Measurements from ENCODE around the gene ARAP1. TPM values are rescaled to one million over a fixed set of nuclear protein-coding genes. Genes with fewer than 3 reads are reported as not detected.

ARAP1 gene
- total RNA-seq, 1 donor from 2014 or later, result 49.5 TPM

DNA sequence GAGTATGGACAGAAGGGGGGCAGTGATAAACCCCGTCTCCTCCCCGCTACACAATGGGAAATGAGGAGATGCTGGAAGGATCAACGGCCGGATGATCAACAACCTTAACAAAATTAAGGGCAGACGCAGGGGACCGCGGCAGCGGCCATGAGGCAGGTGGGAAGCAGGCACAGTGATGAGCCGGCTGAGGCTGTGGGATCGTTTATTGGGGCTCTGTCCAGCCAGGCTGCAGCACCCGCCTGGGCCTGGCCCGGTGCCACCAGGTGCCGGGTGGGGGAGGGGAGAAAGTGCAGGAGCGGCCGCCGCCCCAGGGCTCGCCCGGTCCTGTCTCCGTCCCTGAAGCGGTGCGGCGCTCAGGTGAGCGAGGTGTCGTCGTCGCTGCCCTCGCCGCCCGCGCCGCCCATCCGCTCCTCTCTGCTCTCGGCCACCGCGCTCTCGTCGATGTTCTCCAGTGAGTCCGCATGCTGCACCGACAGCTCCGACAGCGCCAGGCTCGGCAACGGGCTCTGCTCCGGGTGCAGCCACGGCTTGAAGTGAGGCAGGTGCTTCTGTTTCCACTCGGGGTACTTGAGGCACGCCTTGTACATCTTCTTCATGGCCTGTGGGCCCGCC is 2.4 kb upstream of the ARAP1 start:
- DNase-seq (ENCODE audit: low read depth), result no peak
- FAIRE-seq, result no peak
- peaks cover 11% of the 10 kb centered on the region for H3K36me3 ChIP-seq (ENCODE audit: control insufficient read depth, insufficient read depth, low read length)
- H3K4me3 ChIP-seq (ENCODE audit: low read depth, low read length), result no peak overlapping the region
- no peaks in the 10 kb centered on the region for H3K27me3 ChIP-seq (ENCODE audit: control insufficient read depth, insufficient read depth, low read length)
- TF ChIP-seq, protein P1, sequence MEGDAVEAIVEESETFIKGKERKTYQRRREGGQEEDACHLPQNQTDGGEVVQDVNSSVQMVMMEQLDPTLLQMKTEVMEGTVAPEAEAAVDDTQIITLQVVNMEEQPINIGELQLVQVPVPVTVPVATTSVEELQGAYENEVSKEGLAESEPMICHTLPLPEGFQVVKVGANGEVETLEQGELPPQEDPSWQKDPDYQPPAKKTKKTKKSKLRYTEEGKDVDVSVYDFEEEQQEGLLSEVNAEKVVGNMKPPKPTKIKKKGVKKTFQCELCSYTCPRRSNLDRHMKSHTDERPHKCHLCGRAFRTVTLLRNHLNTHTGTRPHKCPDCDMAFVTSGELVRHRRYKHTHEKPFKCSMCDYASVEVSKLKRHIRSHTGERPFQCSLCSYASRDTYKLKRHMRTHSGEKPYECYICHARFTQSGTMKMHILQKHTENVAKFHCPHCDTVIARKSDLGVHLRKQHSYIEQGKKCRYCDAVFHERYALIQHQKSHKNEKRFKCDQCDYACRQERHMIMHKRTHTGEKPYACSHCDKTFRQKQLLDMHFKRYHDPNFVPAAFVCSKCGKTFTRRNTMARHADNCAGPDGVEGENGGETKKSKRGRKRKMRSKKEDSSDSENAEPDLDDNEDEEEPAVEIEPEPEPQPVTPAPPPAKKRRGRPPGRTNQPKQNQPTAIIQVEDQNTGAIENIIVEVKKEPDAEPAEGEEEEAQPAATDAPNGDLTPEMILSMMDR (IDR thresholded peaks at IDR 0.05; ENCODE audit: insufficient read depth, low read length, severe bottlenecking), result no peak

DNA sequence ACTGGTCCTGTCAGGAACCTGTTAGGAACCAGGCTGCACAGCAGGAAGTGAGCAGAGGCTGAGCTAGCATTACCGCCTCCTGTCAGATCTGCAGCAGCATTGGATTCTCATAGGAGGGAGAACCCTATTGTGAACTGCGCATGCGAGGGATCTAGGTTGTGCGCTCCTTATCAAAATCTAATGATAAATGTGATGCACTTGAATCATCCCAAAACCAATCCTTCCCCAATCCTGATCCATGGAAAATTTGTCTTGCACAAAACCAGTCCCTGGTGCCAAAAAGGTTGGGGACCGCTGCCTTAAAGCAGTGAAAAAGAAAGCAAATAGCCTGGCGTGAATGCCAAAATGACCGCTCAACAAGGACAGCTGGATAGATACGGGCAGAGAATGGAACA is 1.9 kb upstream of the ARAP1 start:
- TF ChIP-seq, protein P1 (IDR thresholded peaks at IDR 0.05; ENCODE audit: insufficient read depth, low read length, severe bottlenecking), result no peak
- no peak overlapping the region for H3K4me3 ChIP-seq (ENCODE audit: low read depth, low read length)
- DNase-seq (ENCODE audit: low read depth) (no peak), FAIRE-seq (no peak)
- H3K36me3 ChIP-seq (ENCODE audit: control insufficient read depth, insufficient read depth, low read length), result peaks cover 11% of the 10 kb centered on the region
- H3K27me3 ChIP-seq (ENCODE audit: control insufficient read depth, insufficient read depth, low read length), result no peaks in the 10 kb centered on the region

DNA sequence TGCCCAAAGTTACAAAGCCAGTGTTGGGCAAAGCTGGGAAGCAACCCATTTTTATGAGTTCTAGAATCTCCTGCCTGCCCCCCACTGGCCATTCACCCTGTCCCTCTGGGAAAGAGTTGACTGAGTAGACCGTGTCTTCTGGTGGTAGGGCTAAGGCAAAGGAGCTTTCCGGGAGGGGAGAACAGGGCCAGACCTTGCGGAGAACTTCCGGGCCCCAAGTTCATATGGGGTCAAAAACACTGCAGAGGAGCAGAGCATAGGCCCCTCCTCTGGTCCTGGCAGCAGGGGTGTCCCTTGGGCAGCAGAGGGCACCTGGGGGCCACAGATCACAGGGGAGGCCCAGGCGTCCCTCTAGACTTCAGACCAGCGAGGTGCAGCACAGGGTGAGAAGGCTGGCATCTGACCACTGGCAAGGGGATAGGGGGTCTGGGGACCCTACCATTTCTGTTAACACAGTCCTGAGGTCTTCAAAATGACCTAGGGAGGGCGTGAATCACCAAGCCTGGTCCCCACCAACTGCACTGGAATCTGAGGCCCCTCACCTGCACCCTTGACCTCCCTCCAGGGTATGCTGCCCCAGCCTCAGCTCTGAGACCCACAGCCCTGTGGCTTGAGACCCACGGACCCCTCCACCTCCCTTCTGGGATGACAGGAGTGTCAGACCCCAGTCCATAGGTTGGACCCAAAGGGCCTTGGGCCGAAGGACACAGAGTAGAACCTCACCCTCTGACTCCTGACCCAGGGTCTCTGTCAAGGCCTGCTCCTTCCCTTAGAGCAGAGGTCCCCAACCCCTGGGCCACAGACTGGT is 1.3 kb upstream of the ARAP1 start:
- Histone ChIP-seq H3K27me3 (ENCODE audit: control insufficient read depth, insufficient read depth, low read length) (no peaks in the 10 kb centered on the region), H3K36me3 (ENCODE audit: control insufficient read depth, insufficient read depth, low read length) (peaks cover 11% of the 10 kb centered on the region), H3K4me3 (ENCODE audit: low read depth, low read length) (no peak overlapping the region)
- TF ChIP-seq, protein P1 (IDR thresholded peaks at IDR 0.05; ENCODE audit: insufficient read depth, low read length, severe bottlenecking), result no peak
- DNase-seq (ENCODE audit: low read depth) (no peak), FAIRE-seq (no peak)

DNA sequence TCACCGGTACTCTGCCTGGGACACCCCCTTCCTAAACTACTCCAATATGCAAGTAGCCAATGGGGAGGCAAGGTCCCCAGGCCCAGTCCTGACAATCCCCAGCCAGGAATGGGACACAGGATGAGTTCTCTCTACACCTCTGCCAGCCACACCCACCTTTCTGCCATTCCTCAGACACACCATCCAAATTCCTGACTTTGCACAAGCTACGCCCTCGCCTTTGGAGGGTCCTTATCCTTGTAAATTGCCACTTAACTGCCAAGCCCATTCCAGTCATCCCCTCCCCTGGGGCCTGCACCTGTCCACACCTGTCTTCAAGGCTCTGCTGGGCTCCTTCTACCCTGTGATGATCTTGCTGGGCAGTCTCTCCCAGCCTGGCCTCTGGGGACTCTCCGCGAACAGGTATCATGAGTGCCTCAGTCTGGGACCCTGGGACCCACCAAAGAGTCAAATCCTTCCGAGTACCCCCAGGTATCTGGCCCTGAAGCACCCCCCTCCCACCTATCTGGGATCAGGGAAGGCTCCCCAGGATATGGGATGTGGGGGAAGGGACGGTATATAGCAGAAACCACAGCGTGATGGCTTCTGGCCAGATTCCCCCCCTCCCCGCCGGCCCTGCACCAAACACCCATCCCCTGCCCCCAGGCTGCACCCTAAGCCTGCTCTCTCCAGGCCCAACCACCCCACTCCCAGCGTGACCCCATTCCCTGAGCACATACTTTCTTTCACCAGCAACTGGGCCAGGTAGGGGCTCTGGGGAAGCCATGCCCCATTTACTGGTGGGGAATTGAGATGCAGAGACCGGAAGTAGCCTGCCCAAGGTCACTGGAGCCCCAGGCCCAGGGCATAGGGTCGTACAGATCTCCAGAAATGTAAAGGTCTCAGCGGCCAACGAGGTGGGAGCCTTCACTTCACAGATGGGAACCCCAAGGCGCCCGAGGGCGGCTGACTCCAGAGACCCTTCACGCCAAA is 806 bp downstream of the ARAP1 start:
- FAIRE-seq (no peak), DNase-seq (ENCODE audit: low read depth) (no peak)
- peak overlapping the region; percentile 61 for H3K4me3 ChIP-seq (ENCODE audit: low read depth, low read length)
- TF ChIP-seq, protein P1 (IDR thresholded peaks at IDR 0.05; ENCODE audit: insufficient read depth, low read length, severe bottlenecking), result no peak
- peaks cover 1% of the 10 kb centered on the region for H3K36me3 ChIP-seq (ENCODE audit: control insufficient read depth, insufficient read depth, low read length)
- H3K27me3 ChIP-seq (ENCODE audit: control insufficient read depth, insufficient read depth, low read length), result no peaks in the 10 kb centered on the region

DNA sequence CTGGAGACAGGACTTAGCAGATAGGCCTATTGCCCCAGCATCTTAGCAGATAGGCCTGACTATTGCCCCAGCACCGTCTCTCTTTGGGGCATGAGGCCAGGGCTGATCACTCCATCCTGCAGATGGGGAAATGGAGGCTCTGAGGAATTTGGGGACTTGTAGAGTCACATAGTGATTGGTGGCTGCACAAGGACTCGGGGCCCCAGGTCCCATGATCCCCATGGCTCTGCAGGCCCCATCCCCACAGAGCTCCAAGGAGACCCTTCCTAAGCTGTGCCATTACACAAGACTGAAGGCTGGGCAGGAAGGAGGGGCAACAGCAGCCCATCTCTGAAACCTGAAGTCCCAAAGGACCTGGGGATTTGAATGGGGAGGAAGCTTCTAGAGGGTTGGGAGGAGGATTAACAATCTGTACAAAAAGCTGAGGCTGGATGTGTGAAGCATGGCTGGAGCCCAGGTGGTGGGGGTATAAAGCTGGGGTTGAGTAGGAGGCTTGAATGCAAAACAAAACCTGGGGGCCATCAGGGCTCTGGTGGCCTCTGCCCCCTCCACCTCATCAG is 1.6 kb downstream of the ARAP1 start:
- no peak overlapping the region for H3K4me3 ChIP-seq (ENCODE audit: low read depth, low read length)
- no peak for FAIRE-seq
- TF ChIP-seq, protein P1 (IDR thresholded peaks at IDR 0.05; ENCODE audit: insufficient read depth, low read length, severe bottlenecking), result no peak
- H3K36me3 ChIP-seq (ENCODE audit: control insufficient read depth, insufficient read depth, low read length), result peaks cover under 1% of the 10 kb centered on the region
- DNase-seq (ENCODE audit: low read depth), result no peak
- no peaks in the 10 kb centered on the region for H3K27me3 ChIP-seq (ENCODE audit: control insufficient read depth, insufficient read depth, low read length)

Data from bronchial epithelial cell (primary cell).